Renal cortical epithelial cell (primary cell): ENCODE results near the gene SPATA19. TPM values are rescaled to one million over a fixed set of nuclear protein-coding genes. Genes with fewer than 3 reads are reported as not detected.

ENCODE experiments used
- total RNA-seq: library from RNA; depleted of rRNA; stranded (reverse); fragments of >200 nt; gene quantifications from 2 replicates; pipeline ENCODE4 v1.2.3, GENCODE V29; 2014

Gene SPATA19
- total RNA-seq, 1 donor from 2014 or later, result not detected

Other genes starting within 250 kb of the SPATA19 start
- gene IGSF9B, start 111.5 kb upstream of the SPATA19 start, total RNA-seq, result 2.0 TPM in 1 of 2 replicates, not detected in the other
- gene JAM3, start 223.6 kb upstream of the SPATA19 start, total RNA-seq, result 5.6 and 23.3 TPM in 2 replicates